HG02943 (cell line): ENCODE data around the gene ARMH4.

Experiments
- ATAC-seq: cut with Tn5 transposase; IDR thresholded peaks from one replicate; pipeline ENCODE4 v1.9.1; 2021; ENCODE audit warnings: mild to moderate bottlenecking, low read depth, moderate library complexity; ENCODE audit not compliant: unreplicated experiment

Gene ARMH4, protein sequence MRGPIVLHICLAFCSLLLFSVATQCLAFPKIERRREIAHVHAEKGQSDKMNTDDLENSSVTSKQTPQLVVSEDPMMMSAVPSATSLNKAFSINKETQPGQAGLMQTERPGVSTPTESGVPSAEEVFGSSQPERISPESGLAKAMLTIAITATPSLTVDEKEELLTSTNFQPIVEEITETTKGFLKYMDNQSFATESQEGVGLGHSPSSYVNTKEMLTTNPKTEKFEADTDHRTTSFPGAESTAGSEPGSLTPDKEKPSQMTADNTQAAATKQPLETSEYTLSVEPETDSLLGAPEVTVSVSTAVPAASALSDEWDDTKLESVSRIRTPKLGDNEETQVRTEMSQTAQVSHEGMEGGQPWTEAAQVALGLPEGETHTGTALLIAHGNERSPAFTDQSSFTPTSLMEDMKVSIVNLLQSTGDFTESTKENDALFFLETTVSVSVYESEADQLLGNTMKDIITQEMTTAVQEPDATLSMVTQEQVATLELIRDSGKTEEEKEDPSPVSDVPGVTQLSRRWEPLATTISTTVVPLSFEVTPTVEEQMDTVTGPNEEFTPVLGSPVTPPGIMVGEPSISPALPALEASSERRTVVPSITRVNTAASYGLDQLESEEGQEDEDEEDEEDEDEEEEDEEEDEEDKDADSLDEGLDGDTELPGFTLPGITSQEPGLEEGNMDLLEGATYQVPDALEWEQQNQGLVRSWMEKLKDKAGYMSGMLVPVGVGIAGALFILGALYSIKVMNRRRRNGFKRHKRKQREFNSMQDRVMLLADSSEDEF

DNA sequence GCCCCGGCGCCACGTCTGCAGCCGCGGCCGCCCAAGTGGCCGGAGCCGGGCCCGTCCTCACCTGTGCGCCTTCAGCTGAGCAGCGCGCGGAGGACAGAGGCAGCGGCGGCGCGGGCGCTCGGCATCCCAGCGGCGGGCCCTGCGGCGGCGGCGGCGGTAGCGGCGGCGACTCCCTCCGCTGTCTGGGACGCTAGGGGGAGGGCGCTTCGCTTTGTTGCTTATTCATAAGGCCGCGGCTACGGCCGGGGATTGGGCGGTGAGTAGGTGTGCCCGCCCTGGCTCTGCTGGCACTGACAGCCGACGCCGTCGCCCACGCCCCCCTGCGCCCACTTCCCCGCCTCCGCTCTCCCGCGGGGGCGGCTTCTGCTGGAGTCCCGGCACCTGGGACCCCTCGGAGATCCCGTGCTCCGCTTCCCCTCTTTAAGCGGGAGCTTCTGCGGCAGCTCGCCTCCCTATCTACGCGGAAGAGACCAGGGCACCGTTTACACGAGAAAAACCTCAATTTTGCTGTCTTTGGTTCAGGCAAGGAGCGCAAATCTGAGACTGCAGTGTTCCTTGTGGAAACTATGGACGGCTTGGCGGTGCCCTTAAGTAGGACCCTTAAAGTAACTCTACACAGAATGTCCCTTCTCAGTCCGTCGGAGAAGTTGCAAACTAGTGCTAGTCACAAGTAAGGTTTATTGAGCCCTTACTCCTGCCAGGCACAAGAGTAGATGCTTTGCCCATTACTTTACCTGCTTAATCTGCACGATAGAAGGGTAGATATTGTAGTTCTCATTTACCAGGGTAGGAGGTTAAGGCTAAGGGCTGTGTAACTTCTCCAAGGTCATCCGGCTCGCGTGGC, at the start of gene ARMH4:
ARMH4 (minus strand) TSS at position 200 of the 844 bp plus-strand sequence. CDS start 12,855 bp downstream, outside the sequence.
- ATAC-seq = peak; percentile 86

DNA sequence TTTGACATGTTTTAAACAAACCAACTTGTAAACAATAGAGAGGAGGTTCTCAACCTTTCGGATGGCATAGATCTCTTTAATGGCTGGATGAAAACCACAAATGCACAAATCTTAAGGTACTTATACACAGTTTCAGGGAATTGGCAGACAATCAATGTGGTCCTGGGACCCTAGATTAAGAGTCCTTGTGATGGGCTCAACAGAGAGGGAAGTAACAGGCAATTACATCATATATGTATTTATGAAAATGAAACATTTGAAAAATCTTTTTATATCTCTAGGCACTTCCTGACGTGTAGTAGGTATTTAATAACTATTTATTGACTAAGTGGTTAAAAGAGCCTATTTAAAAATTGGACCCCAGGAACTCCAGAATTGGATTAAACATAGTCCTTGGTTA, 48.8 kb upstream of the ARMH4 start:
- ATAC-seq = no peak

GRCh38 chr14:58200480-58200841, 48.4 kb upstream of the ARMH4 start:
- peak; percentile 27 for ATAC-seq

DNA sequence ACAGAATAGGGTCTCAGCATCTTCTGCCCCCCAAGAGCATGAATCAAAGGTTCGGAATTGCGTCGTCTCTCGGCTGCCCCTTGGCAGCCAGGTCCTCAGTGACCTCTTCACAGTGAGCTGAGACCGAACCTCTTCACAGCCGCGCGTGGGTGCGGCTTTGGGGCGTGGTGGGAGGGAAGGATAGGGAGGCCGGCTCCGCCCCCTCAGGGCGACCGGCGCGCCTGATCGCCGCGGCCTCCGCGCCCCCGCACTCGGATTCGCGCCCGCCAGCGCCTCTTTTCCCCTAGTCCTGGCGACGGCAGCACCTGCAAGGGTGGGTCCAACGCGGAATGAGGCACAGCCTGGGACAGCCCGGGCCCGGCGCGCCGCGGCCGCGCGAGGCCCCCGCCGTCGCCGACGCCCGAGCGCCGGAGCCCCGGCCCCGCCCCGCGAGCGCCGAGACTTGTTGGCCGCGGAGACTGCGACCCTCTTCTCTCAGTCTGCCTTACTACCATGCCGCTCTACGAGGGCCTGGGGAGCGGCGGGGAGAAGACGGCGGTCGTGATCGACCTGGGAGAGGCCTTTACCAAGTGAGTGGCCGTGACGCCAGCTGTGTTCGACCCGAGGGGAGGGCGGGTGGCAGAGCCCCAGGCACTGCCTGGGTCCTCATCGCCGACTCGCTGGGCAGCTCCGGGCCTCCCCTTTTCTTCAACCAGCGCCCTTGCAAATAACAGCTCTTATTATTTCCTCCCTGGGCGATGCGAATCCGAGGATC, 47.9 kb upstream of the ARMH4 start, which contains the start of gene ACTR10:
ACTR10 (plus strand) TSS at position 424 of the 754 bp plus-strand sequence; CDS start at position 493, 69 bp downstream.
- ATAC-seq = peak; percentile 90

GRCh38 chr14:58198086-58198485, 46.1 kb upstream of the ARMH4 start:
- no peak for ATAC-seq

- ATAC-seq = no peak
These were observed 44.2 kb upstream of the ARMH4 start for GRCh38 chr14:58196198-58196597.

DNA sequence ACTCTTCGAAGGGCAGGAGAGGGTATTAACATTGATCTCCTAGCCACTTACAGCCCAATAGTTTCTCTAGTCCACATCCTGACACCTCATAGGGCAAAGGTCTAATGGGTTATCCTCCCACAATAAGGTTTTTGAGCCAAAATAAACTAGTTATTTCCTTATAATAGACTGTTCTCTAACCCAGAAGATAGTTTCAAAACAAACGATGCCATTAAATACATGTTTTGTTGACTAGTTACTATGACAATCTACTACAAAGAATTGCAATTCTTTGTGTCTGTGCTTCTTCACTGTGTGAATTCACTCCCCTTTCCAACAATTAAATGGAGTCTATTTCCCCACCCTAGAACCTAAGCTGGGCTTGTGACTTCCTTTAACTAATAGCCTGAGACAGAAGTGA, 41.5 kb upstream of the ARMH4 start:
- ATAC-seq = no peak

DNA sequence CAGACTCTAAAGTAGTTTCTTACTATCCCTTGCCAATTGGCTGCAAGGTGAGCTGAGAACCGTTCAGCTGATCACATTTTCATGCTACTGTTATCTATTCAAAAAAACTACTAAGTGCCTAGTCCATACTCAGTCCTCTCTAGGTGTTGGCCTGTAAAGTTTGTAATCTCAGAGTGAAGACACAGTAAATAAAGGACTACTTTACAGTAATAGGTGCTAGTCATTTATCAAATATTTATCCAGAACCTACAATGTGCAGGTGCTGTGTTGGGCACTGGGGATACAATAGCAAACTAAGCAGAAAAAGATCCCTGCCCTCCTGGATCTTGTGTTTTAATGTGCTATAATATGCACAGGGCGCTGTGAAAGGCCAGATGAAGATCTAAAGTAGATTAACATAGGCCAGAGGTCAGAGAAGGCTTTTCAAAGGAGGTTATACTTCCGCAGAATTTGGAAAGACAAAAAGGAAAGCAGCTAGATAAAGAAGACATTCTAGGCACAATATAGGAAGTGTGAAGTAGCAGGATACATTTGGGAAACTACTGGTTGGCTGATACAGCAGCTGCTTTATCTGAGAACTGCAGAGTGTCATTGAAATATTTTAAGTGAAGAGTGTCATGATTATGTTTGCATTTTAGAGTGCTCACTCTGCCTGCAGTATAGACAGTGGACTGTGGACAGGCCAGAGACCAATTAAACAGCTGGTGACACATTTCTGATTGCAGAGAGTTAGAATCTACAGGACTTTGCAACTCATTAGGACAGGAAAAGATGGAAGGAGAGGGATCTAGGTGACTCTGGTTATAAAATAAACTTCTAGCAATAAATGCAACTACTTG, 40.0 kb upstream of the ARMH4 start:
- ATAC-seq = no peak

DNA sequence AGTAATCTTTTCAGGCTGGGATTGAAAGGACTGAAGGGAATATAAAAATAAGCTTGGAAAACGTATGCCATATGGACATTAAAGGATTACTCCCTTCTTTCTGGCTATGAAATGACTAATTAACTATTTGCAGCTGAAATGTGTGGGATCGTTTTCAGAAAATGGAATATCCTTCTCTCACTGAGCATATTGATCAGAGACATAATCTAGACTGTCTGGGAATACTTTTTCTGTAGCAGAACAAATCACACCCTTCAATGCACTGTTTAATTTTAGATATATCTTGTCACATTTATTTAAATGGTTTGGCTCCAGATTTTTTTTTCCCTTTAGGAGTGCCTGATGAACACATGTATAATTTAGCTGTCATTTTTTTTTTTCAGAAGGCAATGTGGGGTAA, 37.2 kb upstream of the ARMH4 start:
- ATAC-seq = no peak

DNA sequence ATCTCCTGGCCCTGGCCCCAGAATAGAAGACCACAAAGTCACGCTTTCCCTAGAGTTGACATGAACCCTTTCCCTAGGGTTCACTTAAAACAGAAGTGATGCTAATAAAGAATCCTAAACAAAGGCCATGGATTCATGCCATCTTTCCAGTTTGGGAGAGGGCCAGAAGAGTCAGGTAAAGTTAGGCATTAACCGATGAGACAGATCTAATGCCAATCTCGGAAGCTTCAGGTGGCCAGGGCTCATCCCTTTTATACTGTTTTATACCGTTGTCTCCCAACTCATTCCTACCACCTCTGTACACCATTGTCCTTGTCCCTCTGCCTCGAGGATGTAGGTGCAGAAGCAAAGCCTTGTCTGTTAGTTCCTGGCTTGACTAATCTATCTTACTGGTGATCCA, 25.1 kb upstream of the ARMH4 start:
- no peak for ATAC-seq

- no peak for ATAC-seq
These were observed 19.1 kb upstream of the ARMH4 start for GRCh38 chr14:58171090-58171489.

GRCh38 chr14:58167891-58168290, 15.9 kb upstream of the ARMH4 start:
- no peak for ATAC-seq

DNA sequence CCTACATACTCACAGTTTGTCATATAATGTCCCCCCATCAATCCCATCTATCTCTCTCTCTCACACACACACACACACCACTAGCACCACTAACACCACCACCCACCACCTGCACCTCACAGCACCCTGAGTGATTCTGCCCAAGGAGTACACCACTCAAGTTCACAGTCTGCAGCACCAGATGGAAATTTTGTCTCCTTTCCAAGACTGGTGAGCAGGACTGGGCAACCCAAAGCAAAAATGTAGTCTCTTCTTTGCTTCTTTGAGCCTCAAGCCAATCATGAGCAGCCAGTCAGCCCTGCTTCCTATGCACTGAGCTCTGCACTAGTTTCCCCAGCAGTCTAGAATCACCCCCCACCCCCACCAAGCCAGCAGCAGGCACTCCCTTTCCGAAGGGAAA, 15.0 kb upstream of the ARMH4 start:
- ATAC-seq = no peak

DNA sequence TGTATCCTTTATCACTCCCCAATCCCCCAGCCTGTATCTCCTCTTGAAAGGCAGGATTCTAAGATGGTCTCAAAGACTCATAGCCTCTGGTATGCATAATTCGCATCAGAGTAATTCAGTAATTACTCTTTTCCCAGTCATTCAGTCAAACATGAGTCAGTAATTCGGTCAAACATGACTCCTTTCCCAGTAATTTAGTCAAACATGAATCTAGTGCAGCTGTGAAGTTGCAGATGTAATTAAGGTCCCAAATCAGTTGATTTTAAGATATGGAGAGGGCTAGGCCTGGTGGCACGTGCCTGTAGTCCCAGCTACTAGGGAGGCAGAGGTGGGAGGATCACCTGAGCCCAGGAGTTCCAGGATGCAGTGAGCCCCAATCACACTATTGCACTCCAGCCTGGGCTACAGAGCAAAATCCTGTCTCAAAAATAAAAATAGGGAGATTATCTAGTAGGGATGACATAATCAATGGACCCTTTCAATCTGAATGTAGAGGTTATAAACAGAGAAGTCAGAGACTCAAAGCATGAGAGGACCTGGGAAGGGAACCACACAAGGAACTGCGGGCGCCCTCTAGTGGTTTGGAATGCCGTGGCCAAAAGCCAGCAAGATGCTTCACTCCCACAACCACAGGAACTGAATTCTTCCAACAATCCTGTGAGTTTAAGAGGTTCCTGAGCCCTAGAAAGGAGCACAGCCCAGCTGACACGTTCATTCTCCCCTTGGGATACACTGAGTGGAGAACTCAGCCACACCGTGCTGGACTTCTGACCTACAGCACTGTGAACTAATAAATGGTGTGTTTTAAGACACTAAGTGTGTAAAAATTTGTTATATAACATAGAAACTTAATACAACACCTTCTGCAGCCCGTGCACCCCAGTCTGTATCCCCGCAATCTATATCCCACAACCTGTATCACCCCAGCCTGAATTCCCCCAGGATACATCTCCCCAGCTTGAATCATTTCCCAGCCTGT, 14.3 kb upstream of the ARMH4 start:
- ATAC-seq = no peak

DNA sequence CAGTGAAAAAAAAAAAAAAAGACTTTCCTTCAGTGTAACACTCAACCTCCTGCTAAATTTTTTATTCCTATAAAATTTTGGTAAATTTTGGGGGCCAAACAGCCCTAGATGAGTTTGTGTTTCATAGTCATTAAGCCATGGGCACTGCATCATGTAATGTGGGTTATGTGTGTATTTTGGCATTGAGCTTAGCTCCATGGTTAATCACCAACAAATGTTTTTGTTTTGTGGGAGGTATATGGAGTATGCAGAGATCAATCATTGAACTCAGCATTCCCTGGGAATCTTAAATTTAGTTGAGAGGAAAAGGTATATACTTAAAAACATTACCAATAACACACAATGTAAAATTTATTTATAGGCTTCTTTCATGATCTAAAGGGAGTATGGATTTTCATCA, 8.5 kb upstream of the ARMH4 start:
- ATAC-seq = no peak

DNA sequence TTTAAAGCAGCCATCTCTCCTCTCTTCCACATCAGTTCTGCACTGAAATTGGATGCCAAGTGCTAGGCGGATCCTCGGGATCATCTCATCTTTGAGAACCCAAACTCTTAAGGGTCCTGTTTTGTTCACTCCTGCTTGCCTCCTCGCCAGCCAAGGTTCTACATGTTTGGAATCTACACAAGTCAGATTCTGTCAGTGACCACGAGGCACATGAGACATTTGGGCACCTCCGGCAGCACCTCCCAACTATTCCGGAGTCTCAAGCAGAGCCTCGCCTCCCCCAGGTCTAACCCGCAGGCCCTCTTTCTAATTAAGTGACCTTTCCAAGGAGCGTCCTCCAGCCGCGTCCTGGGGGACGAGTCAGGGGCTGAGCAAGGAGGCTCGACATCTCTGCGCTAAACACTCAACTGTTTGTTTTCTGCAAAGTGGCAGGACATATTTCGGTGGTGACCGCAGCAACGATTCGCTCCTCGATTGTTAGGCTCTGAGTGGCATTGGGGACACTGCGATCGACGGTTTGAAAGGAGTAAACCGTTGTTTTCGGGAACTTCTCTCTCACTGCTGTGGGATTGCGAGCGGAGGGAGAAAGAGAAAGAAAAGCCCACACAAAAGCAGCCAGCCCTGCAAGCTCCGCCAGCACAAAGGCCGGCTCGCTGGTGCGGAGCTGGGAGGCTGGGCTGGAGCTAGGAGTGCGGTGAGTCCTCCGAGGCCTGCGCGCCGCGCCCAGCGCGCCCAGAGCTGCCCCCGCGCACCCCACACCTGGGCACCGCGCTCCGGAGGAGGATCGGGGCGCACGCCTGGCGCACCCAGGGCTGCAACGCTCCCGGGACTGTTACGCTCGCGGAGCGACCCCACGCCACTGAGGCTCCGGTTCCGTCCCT, 640 bp downstream of the ARMH4 start:
- peak; percentile 29 for ATAC-seq

DNA sequence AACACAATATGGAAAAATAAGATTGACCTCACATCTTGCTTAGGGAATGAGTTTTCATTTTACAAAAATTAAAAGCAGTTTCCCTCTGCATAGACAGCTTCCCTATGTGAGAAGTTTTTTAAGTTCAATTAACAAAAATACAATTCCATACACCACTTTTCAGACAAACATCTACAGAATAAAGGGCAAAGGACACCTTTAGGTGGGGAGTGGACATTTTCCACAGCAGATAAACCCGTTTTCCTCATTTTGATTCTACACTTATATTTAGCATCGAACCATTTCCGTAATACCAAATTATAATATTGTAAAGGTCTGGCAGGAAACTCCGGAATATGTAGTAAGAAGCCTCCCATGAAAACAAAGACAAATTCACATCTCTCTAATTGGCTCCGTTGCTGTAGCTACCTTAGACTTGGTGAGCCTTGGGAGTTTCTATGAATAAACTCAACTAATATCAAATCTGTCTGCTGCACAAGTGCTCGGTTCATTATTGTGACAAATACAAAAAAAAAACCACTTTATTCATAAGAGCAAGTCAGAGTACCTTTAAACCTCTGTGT, 1.7 kb downstream of the ARMH4 start:
- no peak for ATAC-seq
